GM18498 (cell line): Measurements from ENCODE around the gene ANGPTL8.

ENCODE experiments used
- ATAC-seq: cut with Tn5 transposase; IDR thresholded peaks from one replicate; pipeline ENCODE4 v1.9.1; 2021; ENCODE audit warnings: mild to moderate bottlenecking, moderate library complexity; ENCODE audit not compliant: unreplicated experiment

The ANGPTL8 gene

GRCh38 chr19:11239377-11240000, at the start of gene ANGPTL8:
Gene ANGPTL8 (plus strand): TSS chr19:11239619. CDS start chr19:11239638, 19 bp downstream.
- ATAC-seq = no peak

GRCh38 chr19:11190501-11190900, 48.9 kb upstream of the ANGPTL8 start:
- no peak for ATAC-seq

GRCh38 chr19:11191273-11191755, 48.1 kb upstream of the ANGPTL8 start:
- ATAC-seq = no peak

DNA sequence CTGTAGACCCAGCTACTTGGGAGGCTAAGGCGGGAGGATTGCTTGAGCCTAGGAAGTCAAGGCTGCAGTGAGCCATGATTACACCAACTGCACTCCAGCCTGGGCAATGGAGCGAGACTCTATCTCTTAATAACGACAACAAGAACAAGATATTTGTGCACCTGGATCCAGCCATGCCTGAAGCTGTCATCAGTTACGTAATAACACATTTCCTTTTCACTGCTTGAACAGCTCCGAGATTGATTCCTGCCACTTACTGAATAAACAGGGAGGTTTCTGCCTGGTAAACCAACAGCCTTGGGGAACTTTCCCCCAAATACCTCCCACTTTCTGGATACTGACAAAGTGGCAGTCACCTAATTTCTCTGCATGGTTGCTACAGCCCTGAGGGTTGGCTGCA, 47.5 kb upstream of the ANGPTL8 start:
- no peak for ATAC-seq

DNA sequence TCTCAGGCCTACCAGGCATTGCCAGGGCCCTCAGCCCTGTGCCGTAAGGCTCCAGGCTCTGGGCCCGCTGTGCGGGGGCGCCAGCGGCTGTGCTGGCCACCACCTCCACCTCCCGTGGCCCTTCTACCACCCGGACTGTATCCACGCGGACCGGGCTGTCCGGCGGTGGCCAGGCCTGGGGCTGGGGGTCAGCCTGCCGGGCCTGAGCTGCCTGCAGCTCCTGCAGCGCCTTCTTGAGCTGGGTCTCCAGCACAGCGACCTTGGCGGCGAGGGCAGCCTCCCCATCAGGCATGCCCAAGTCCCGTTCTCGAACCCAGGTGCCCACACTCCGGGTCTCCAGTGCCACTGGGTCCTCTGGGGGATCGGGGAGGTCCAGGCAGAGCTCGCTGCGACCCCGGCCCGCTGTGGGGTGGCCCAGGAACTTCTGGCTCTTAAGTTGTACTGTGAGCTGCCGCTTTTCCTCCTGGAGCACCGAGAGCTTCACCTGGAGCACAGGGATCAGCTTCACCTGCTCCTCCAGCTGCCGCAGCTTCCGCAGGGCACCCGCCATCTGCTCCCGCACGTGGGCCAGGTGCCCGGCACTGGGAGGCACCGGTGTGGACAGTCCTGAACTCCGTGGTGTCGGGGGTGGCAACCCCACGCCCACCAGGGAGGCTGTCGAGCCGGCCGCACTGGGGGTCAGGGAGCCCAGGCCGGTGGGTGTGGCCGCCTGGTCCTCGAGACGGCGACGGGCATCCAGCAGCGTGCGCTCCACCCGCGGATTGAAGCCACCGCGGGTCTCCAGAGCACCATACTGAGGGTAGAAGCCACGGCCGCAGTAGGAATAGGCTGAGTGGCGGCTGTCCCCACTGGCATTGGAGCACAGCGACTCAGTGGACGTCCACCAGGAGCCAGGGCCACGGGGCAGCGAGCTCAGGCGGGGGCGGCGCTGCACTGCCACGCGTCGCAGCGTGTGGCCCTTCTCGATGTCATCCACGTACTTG, 46.2 kb upstream of the ANGPTL8 start:
- ATAC-seq = no peak

- ATAC-seq = no peak
Measured at GRCh38 chr19:11194173-11194572, 45.2 kb upstream of the ANGPTL8 start.

GRCh38 chr19:11194656-11195558, 44.5 kb upstream of the ANGPTL8 start:
- no peak for ATAC-seq

DNA sequence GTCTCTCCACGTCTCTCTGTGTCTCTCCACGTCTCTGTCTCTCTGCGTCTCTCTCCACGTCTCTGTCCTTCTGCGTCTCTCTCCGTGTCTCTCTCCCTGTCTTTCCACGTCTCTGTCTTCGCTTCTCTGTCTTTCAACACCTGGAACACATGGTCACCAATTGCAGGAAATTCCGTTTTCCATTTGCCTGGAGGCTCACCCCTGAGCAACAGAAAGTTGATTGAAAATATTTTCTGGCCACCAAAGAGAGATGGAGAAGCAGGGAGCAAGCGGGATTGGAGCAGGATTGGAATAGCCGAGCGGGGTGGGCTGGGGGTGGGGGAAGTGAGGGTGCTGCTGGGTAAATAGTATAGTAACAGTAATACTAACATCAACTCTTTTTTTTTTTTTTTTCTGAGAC, 43.7 kb upstream of the ANGPTL8 start:
- no peak for ATAC-seq

DNA sequence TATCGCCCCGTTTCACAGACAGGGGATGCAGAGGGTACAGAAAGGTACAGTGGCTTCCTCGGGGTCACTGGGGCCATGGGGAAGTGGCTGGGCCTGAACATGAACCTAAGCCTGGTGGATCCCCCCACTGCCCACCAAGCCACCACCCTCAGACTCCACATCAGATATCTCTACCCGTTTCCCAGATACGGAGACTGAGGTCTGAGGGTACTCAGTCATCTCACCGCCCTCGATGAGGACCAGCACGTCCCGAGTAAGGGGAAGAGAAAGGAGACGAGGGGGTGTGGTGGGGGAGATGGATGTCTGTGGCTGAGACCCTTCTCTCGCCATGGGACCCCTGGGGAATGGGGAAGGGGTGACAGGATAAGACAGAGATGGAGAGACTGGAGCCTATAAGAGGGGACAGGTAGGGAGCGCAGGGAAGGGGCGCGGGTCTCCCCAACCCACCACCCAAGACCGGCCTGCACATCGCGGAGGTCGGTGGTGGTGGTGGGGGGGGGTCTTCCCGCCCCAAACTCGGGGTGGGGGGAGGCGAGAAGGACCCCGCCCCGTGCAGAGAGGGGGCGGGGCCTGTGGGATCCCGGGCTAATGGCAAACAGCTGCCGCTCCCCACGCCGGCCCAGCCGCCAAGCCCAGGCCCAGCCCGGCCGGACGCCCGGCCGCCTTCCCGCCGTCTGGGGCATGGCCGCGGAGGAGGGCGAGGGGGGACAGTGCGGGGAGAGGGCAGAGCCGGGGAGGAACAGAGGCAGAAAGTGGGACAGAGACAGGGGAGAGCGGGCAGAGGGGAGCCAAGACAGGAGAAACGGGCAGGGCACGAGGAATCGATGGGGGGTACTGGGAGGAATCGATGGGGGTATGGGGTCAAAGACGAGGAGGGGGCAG, 42.8 kb upstream of the ANGPTL8 start:
- ATAC-seq = no peak

GRCh38 chr19:11197291-11198174, 41.9 kb upstream of the ANGPTL8 start, which contains the start of gene KANK2:
Gene KANK2 (minus strand): TSS chr19:11197545. CDS start chr19:11194511, 3,034 bp downstream.
- ATAC-seq = peak; percentile 82

GRCh38 chr19:11198175-11198534, 41.3 kb upstream of the ANGPTL8 start:
- ATAC-seq = no peak

DNA sequence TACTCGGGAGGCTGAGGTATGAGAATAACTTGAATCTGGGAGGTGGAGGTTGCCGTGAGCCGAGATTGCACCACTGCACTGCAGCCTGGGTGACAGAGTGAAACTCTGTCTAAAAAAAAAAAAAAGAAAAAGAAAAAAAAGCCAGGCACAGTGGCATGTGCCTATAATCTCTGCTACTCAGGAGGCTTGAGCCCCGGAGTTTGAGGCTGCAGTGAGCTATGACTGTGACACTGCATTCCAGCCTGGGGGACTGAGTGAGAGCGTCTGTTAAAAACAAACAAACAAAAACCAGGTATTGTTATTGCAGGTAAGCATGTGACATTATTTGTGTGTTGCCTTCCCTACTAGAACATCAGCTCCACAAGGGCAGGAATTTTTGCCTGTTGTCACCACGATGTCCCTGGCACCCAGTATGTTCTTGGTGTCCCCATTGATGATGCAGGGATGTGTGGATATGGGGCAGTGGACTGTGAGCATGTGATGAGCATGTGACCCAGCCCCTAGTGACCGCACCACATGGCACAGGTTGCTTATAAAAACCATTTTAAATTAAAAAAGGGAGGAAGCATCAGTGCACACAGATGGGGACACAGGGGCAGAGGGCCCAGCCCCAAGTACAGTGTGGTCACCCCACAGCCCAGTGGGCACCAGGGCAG, 40.5 kb upstream of the ANGPTL8 start:
- no peak for ATAC-seq

- no peak for ATAC-seq
Measured at GRCh38 chr19:11199517-11199916, 39.9 kb upstream of the ANGPTL8 start.

DNA sequence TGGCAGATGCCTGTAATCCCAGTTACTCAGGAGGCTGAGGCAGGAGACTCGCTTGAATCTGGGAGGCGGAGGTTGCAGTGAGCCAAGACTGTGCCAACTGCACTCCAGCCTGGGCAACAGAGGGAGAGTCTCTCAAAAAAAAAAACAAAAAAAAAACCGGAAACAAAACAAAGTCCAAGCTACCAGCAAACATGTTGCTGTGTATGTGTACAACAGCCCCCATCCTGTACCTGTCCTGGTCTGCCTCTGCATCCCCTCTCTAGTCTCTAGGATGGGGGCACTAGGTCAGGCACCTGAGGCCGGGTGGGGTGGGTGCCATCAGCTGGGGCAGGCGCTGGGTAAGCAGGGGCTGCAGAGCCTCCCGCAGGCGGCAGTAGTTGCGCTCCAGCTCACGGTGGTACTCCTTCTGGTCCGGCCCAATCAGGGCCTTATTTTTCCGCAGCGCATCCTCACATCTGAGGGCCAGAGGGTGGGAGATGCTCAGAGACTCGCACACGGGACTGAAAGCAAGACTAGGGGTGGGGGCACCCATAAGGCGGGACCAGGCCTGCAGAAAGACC, 39.3 kb upstream of the ANGPTL8 start:
- no peak for ATAC-seq

DNA sequence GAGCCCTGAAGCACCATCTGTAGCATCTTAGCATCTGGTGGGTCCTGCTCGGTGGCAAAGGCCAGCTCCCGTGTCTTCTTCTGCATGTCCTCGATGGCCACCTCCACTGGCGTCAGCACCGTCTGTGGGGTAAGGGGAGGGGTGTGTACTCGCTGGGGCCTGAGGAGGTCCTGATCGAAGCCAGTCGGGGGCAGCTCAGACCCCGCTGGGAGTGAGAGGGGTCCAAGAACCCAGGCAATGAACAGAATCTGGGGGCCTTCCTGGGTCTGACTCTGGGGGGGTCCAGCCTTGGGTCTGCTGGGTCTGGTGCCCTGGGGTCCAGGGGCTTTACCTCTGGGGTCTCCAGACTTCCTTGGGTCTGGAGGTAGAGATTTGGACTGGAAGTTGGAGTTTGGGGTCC, 38.5 kb upstream of the ANGPTL8 start:
- ATAC-seq = no peak

DNA sequence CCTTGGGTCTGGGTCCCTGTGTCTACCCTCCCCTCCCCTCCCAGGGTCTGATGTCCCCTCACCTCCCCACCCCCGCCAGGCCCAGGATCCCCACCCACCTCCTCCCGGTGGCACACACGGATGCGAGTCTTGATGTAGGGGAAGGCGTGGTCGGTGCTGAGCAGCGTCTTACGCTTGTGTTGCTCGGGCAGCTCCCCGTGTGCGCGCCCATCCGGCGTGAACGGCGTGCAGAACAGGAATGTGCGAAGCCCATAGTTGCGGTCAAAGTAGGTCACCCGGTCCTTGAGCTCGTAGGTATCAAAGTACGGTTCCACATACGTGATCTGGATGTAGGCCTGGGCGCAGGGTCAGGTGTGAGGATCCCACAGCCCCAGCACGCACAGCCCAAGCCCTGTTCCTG, 37.6 kb upstream of the ANGPTL8 start:
- ATAC-seq = no peak

GRCh38 chr19:11202488-11203193, 36.8 kb upstream of the ANGPTL8 start:
- ATAC-seq = no peak
